Activated CD4-positive, alpha-beta T cell treated with anti-CD3 and anti-CD28 coated beads for 1 hour (primary cell): ENCODE data around the gene NDUFS6.
"Not testable (repeated sequence)": the region's sequence is repeated elsewhere in the genome, so short reads cannot be mapped to it uniquely, and the experiment has no call there.

Experiments
- DNase-seq: peaks from one replicate; pipeline ENCODE4 v3.0.0-alpha.2; 2020

The NDUFS6 gene

GRCh38 chr5:1836176-1836890 is 35.1 kb downstream of the NDUFS6 start:
- DNase-seq: no peak

GRCh38 chr5:1836891-1837880 is 36.0 kb downstream of the NDUFS6 start:
- DNase-seq: no peak

- DNase-seq: no peak
These were observed 36.8 kb downstream of the NDUFS6 start for GRCh38 chr5:1838013-1838412.

- DNase-seq: no peak
These were observed 38.9 kb downstream of the NDUFS6 start for GRCh38 chr5:1840071-1840547.

- DNase-seq: no peak
These were observed 39.7 kb downstream of the NDUFS6 start for GRCh38 chr5:1840741-1841521.

GRCh38 chr5:1842004-1842819 is 41.0 kb downstream of the NDUFS6 start:
- no peak for DNase-seq

- not testable (repeated sequence) for DNase-seq
These were observed 42.6 kb downstream of the NDUFS6 start for GRCh38 chr5:1843761-1844160.

GRCh38 chr5:1844708-1845436 is 43.7 kb downstream of the NDUFS6 start:
- DNase-seq: no peak

- no peak for DNase-seq
These were observed 44.5 kb downstream of the NDUFS6 start for GRCh38 chr5:1845696-1846095.

- DNase-seq: no peak
These were observed 45.4 kb downstream of the NDUFS6 start for GRCh38 chr5:1846583-1846982.

- no peak for DNase-seq
These were observed 45.8 kb downstream of the NDUFS6 start for GRCh38 chr5:1847056-1847455.

GRCh38 chr5:1847611-1848010 is 46.4 kb downstream of the NDUFS6 start:
- DNase-seq: no peak

GRCh38 chr5:1850324-1851154 is 49.3 kb downstream of the NDUFS6 start:
- no peak for DNase-seq

GRCh38 chr5:1851290-1851934 is 50.2 kb downstream of the NDUFS6 start:
- DNase-seq: no peak

- no peak for DNase-seq
These were observed 51.2 kb downstream of the NDUFS6 start for GRCh38 chr5:1852324-1852947.

GRCh38 chr5:1853531-1853930 is 52.3 kb downstream of the NDUFS6 start:
- no peak for DNase-seq

GRCh38 chr5:1855075-1855474 is 53.9 kb downstream of the NDUFS6 start:
- no peak for DNase-seq

GRCh38 chr5:1855596-1855995 is 54.4 kb downstream of the NDUFS6 start:
- no peak for DNase-seq

GRCh38 chr5:1856596-1857255 is 55.5 kb downstream of the NDUFS6 start:
- no peak for DNase-seq
